GM13977 (cell line): Measurements from ENCODE around the gene ABCA2.
"Not testable (repeated sequence)": the region's sequence is repeated elsewhere in the genome, so short reads cannot be mapped to it uniquely, and the experiment has no call there.

Source experiments
- DNase-seq: peaks from one replicate; pipeline ENCODE4 v3.0.0; 2012; ENCODE audit warnings: low spot score
- in situ Hi-C: fragments of 300-500 bp; cut with MboI; formaldehyde crosslinking; loops from one replicate; pipeline ENCODE4 v1.12.0; 2022; ENCODE audit warnings: low sequenced_read_pairs, low pct_unique_long_range_greater_than_20kb, mixed read lengths, inconsistent platforms; ENCODE audit not compliant: unreplicated experiment
- TF ChIP-seq, protein P1 (sequence below): IDR thresholded peaks from 2 replicates; pipeline ENCODE4 v1.5.1; 2012; ENCODE audit warnings: mild to moderate bottlenecking, control low read depth; ENCODE audit not compliant: insufficient read depth; ENCODE audit errors: extremely low read depth, missing control alignments

ABCA2 gene

GRCh38 chr9:137006116-137007003, 21.7 kb downstream of the ABCA2 start:
- in situ Hi-C loops = no loop called here
- TF ChIP-seq, protein P1, sequence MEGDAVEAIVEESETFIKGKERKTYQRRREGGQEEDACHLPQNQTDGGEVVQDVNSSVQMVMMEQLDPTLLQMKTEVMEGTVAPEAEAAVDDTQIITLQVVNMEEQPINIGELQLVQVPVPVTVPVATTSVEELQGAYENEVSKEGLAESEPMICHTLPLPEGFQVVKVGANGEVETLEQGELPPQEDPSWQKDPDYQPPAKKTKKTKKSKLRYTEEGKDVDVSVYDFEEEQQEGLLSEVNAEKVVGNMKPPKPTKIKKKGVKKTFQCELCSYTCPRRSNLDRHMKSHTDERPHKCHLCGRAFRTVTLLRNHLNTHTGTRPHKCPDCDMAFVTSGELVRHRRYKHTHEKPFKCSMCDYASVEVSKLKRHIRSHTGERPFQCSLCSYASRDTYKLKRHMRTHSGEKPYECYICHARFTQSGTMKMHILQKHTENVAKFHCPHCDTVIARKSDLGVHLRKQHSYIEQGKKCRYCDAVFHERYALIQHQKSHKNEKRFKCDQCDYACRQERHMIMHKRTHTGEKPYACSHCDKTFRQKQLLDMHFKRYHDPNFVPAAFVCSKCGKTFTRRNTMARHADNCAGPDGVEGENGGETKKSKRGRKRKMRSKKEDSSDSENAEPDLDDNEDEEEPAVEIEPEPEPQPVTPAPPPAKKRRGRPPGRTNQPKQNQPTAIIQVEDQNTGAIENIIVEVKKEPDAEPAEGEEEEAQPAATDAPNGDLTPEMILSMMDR = no peak
- no peak for DNase-seq

DNA sequence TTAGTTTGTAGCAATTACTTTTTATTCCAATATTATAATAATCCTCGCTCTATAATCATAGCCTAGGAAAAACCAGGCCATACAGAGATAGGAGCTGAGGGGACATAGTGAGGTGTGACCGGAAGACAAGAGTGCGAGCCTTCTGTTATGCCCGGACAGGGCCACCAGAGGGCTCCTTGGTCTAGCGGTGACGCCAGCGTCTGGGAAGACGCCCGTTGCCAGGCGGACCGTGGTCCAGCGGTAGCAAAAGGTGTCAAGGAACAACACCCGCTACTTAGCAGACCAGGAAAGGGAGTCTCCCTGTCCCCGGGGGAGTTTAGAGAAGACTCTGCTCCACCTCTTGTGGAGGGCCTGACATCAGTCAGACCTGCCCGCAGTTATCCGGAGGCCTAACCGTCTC, 23.8 kb downstream of the ABCA2 start:
- in situ Hi-C loops, DNase-seq: not testable (repeated sequence)
- TF ChIP-seq, protein P1 = peak; percentile 32

GRCh38 chr9:137002646-137003041, 25.4 kb downstream of the ABCA2 start:
- TF ChIP-seq, protein P1 = no peak
- in situ Hi-C loops = no loop called here
- DNase-seq = no peak

- no peak for DNase-seq
- TF ChIP-seq, protein P1 = no peak
- in situ Hi-C loops = no loop called here
Measured at GRCh38 chr9:137001857-137002645, 26.0 kb downstream of the ABCA2 start.

DNA sequence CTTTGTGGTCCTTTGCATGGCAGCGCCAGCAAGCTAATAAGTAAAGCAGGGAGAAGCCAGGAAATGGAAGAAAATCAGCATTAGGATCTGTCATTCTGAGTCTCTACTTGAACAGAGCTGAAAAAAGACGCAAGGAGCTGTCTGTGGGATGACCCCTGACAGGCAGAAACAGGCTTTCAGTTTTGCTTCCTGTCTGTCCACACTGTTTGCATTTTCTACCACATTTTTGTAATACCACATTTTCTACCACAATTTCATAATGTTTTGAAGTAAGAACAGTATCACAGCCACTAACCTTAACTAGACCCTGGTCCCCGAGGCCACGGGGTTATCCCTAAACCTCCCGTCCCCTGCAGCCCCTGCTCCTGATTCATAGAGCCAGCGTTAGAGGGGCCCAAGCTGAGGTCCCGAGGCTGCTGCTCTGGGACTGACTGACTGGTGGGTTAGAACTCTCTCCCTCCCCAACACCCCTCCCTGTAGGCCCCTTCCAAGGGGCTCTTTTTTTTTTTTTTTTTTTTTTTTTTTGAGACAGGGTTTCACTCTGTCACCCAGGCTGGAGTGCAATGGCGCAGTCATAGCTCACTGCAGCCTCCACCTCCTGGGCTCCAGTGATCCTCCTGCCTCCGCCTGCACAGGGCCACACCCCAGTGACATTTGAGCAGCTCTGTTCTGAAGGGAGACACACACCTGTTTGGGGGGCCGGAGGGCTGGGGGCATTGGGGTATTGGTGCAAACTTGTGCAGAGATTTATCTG, 27.7 kb downstream of the ABCA2 start:
- in situ Hi-C loops = no loop called here
- DNase-seq = peak; percentile 92
- TF ChIP-seq, protein P1 = no peak

DNA sequence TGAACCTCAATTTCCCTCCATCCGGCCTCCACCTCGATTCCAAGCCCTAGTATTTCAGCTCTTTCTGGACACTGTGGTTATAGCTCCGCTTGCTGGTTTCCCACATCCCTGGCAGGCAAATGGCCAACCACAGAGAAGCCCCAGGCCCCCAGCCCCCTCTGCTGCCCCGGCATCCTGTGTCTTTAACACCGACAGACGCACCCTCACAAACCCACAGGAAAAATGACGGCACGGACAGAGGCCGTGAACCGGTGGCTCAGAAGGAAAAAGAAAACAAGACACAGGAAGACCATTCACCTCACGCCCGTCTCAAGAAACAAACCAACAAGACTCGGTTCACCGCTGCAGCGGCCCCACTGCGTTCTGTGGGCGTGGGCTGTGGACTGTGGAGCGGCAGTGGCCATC, 30.2 kb downstream of the ABCA2 start:
- DNase-seq = no peak
- TF ChIP-seq, protein P1 = peak; percentile 14
- in situ Hi-C loops = no loop called here
